ENCODE results near the gene RNF217. TPM values are rescaled to one million over a fixed set of nuclear protein-coding genes. Genes with fewer than 3 reads are reported as not detected.

RNF217 gene
- polyA plus RNA-seq, 1 donor (not counting 4 experiments of a cell fraction or from before 2014, with no cell fraction given) = 44.0 TPM

GRCh38 chr6:124987999-124988591 lies 25.9 kb downstream of the RNF217 start:
- H3K79me2 ChIP-seq (ENCODE audit: control insufficient read depth, insufficient read depth, low read length) = peaks cover 87% of the 10 kb centered on the region
- no peaks in the 10 kb centered on the region for H4K20me1 ChIP-seq (ENCODE audit: control insufficient read depth, extremely low read depth, insufficient read depth, low read length)
- no peak overlapping the region for H3K4me3 ChIP-seq (ENCODE audit: control insufficient read depth in 2 of 3, extremely low read depth in 1 of 3, insufficient read depth in 2 of 3, low read depth in 1 of 3, low read length in 3 of 3)
- no peaks in the 10 kb centered on the region for H3K9me1 ChIP-seq (ENCODE audit: control insufficient read depth, extremely low read depth, insufficient read depth, low read length)
- H3K9ac ChIP-seq (ENCODE audit: control insufficient read depth, extremely low read depth, insufficient read depth, low read length) = no peak overlapping the region
- no peaks in the 10 kb centered on the region for H3K27me3 ChIP-seq (ENCODE audit: control insufficient read depth, extremely low read depth, insufficient read depth, low read length)
- no peak overlapping the region for H3K4me2 ChIP-seq (ENCODE audit: control insufficient read depth, extremely low read depth, insufficient read depth, low read depth, low read length)
- H3K9me3 ChIP-seq (ENCODE audit: control insufficient read depth, low read depth, low read length) = no peaks in the 10 kb centered on the region
- H3K4me1 ChIP-seq (ENCODE audit: control insufficient read depth, extremely low read depth, insufficient read depth, low read length) = peaks cover 31% of the 10 kb centered on the region
- peaks cover 0 to 5% of the 10 kb centered on the region in 2 experiments for H3K36me3 ChIP-seq (ENCODE audit: control insufficient read depth in 2 of 2, extremely low read depth in 1 of 2, insufficient read depth in 2 of 2, low read length in 2 of 2)
- DNase-seq (ENCODE audit: low read depth, low spot score) (no peak), FAIRE-seq (no peak)
- TF ChIP-seq, protein P1, sequence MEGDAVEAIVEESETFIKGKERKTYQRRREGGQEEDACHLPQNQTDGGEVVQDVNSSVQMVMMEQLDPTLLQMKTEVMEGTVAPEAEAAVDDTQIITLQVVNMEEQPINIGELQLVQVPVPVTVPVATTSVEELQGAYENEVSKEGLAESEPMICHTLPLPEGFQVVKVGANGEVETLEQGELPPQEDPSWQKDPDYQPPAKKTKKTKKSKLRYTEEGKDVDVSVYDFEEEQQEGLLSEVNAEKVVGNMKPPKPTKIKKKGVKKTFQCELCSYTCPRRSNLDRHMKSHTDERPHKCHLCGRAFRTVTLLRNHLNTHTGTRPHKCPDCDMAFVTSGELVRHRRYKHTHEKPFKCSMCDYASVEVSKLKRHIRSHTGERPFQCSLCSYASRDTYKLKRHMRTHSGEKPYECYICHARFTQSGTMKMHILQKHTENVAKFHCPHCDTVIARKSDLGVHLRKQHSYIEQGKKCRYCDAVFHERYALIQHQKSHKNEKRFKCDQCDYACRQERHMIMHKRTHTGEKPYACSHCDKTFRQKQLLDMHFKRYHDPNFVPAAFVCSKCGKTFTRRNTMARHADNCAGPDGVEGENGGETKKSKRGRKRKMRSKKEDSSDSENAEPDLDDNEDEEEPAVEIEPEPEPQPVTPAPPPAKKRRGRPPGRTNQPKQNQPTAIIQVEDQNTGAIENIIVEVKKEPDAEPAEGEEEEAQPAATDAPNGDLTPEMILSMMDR (optimal IDR thresholded peaks at IDR 0.05 in 1 of 3, IDR thresholded peaks at IDR 0.05 in 1 of 3, conservative IDR thresholded peaks at IDR 0.05 in 1 of 3; ENCODE audit: extremely low read depth in 1 of 3, insufficient read depth in 2 of 3, low read length in 3 of 3) = no peak
- no peak for TF ChIP-seq EZH2 (IDR thresholded peaks at IDR 0.05; ENCODE audit: low read length)
- H3K27ac ChIP-seq (ENCODE audit: control insufficient read depth, insufficient read depth, low read length) = no peak overlapping the region
- dilution Hi-C loops (cut with MboI; ENCODE audit: extremely low pct_ligation_motif_present, low sequenced_read_pairs) = no loop called here
- H2AFZ ChIP-seq (ENCODE audit: control insufficient read depth, low read length) = no peak overlapping the region

DNA sequence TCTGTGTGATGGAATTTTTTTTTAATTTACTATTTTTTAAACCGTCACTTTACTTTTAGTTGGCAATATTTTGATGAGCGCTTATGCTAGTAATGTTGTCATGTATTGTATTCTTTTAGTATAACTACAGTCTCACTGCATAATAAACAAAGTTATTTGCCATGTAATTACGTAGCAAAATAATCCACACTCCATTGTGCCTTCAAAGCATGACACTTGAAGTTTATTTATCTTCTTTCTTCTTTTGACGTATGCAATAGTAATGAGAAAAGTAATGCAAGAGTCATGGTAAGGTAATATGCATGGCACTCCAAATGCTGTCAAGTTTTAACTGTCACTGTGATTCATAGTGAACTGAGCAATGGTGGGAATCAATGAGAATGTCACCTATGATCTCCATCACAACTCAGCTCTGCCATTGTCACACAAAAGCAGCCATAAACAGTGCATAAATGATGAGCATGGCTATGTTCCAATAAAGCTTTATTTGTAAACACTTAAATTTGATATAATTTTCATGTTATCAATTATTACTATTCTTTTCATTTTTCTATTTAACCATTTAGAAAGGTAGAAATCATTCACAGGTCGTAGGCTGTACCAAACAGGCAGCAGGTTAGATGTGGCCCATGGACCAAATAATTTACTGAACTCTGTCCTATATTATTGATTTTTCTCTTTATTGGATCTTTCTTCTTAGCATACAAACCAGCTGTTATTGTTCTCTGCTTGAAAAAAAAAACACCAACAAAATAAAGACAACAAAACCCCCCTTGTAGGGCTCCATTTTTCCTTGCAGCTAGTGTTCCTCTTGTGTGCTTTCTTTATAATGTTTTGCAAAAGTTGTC lies 27.1 kb downstream of the RNF217 start:
- Histone ChIP-seq H3K9me3 (ENCODE audit: control insufficient read depth, low read depth, low read length) (no peaks in the 10 kb centered on the region), H3K4me2 (ENCODE audit: control insufficient read depth, extremely low read depth, insufficient read depth, low read depth, low read length) (no peak overlapping the region), H2AFZ (ENCODE audit: control insufficient read depth, low read length) (no peak overlapping the region), H3K9me1 (ENCODE audit: control insufficient read depth, extremely low read depth, insufficient read depth, low read length) (no peaks in the 10 kb centered on the region), H3K9ac (ENCODE audit: control insufficient read depth, extremely low read depth, insufficient read depth, low read length) (no peak overlapping the region), H3K4me3 (ENCODE audit: control insufficient read depth in 2 of 3, extremely low read depth in 1 of 3, insufficient read depth in 2 of 3, low read depth in 1 of 3, low read length in 3 of 3) (no peak overlapping the region), H3K27ac (ENCODE audit: control insufficient read depth, insufficient read depth, low read length) (no peak overlapping the region), H3K36me3 (ENCODE audit: control insufficient read depth in 2 of 2, extremely low read depth in 1 of 2, insufficient read depth in 2 of 2, low read length in 2 of 2) (peaks cover 0 to 5% of the 10 kb centered on the region in 2 experiments), H3K27me3 (ENCODE audit: control insufficient read depth, extremely low read depth, insufficient read depth, low read length) (no peaks in the 10 kb centered on the region), H3K4me1 (ENCODE audit: control insufficient read depth, extremely low read depth, insufficient read depth, low read length) (peaks cover 18% of the 10 kb centered on the region), H4K20me1 (ENCODE audit: control insufficient read depth, extremely low read depth, insufficient read depth, low read length) (no peaks in the 10 kb centered on the region), H3K79me2 (ENCODE audit: control insufficient read depth, insufficient read depth, low read length) (peaks cover 86% of the 10 kb centered on the region)
- TF ChIP-seq, protein P1 (optimal IDR thresholded peaks at IDR 0.05 in 1 of 3, IDR thresholded peaks at IDR 0.05 in 1 of 3, conservative IDR thresholded peaks at IDR 0.05 in 1 of 3; ENCODE audit: extremely low read depth in 1 of 3, insufficient read depth in 2 of 3, low read length in 3 of 3) = no peak
- TF ChIP-seq EZH2 (IDR thresholded peaks at IDR 0.05; ENCODE audit: low read length) = no peak
- DNase-seq (ENCODE audit: low read depth, low spot score) (no peak), FAIRE-seq (no peak)
- dilution Hi-C loops (cut with MboI; ENCODE audit: extremely low pct_ligation_motif_present, low sequenced_read_pairs) = no loop called here
